MM.1S (cell line): ENCODE results near the gene ZSCAN25.

Source experiments
- DNase-seq: peaks from one replicate; pipeline ENCODE4 v3.0.0-alpha.2; 2015
- H2AFZ ChIP-seq: fragments of 300-600 bp; sonication (generic); 2 replicates; pipeline ENCODE4 v1.6.0; 2016; ENCODE audit warnings: antibody characterized with exemption, low read length
- H3F3A ChIP-seq: fragments of 300-600 bp; sonication (generic); 2 replicates; pipeline ENCODE4 v1.6.1; 2016; ENCODE audit warnings: mild to moderate bottlenecking, antibody characterized with exemption, low read length, moderate library complexity, mixed read lengths; ENCODE audit not compliant: insufficient read depth
- H3K27ac ChIP-seq: fragments of 300-600 bp; sonication (generic); 2 replicates; pipeline ENCODE4 v1.5.1; 2016; ENCODE audit warnings: mild to moderate bottlenecking, low read length
- H3K27me3 ChIP-seq: fragments of 300-600 bp; sonication (generic); replicated peaks from 2 replicates; pipeline ENCODE4 v1.6.0; 2016; ENCODE audit warnings: low read length; ENCODE audit not compliant: insufficient read depth
- H3K36me3 ChIP-seq: fragments of 300-600 bp; sonication (generic); replicated peaks from 2 replicates; pipeline ENCODE4 v1.6.1; 2016; ENCODE audit warnings: mild to moderate bottlenecking, low read length, mixed read lengths; ENCODE audit not compliant: insufficient read depth
- H3K4me1 ChIP-seq: fragments of 300-600 bp; sonication (generic); 2 replicates; pipeline ENCODE4 v1.6.1; 2016; ENCODE audit warnings: low read length, mixed read lengths
- H3K4me2 ChIP-seq: fragments of 300-600 bp; sonication (generic); 2 replicates; pipeline ENCODE4 v1.6.0; 2016; ENCODE audit warnings: low read depth, low read length
- H3K4me3 ChIP-seq: fragments of 300-600 bp; sonication (generic); 2 replicates; pipeline ENCODE4 v1.5.1; 2016; ENCODE audit warnings: low read length, mixed read lengths
- H3K79me2 ChIP-seq: fragments of 300-600 bp; sonication (generic); 2 replicates; pipeline ENCODE4 v1.6.1; 2016; ENCODE audit warnings: mixed run types, low read length, mixed read lengths
- H3K9ac ChIP-seq: fragments of 300-600 bp; sonication (generic); 2 replicates; pipeline ENCODE4 v1.6.1; 2016; ENCODE audit warnings: low read length, mixed read lengths
- H3K9me2 ChIP-seq: fragments of 300-600 bp; sonication (generic); replicated peaks from 2 replicates; pipeline ENCODE4 v1.6.1; 2016; ENCODE audit warnings: mild to moderate bottlenecking, low read length, mixed read lengths; ENCODE audit not compliant: insufficient read depth
- H3K9me3 ChIP-seq: fragments of 300-600 bp; sonication (generic); replicated peaks from 2 replicates; pipeline ENCODE4 v1.6.1; 2016; ENCODE audit warnings: mild to moderate bottlenecking, low read length, mixed read lengths; ENCODE audit not compliant: insufficient read depth
- H4K20me1 ChIP-seq: fragments of 300-600 bp; sonication (generic); 2 replicates; pipeline ENCODE4 v1.6.1; 2016; ENCODE audit warnings: mild to moderate bottlenecking, low read length, moderate library complexity, mixed read lengths; ENCODE audit not compliant: insufficient read depth
- EZH2 ChIP-seq: fragments of 300-600 bp; sonication (generic); optimal IDR thresholded peaks from 2 replicates; pipeline ENCODE3; 2017; ENCODE audit warnings: low read depth, mild to moderate bottlenecking, antibody characterized with exemption, low read length, mixed read lengths
- EZH2phosphoT487 ChIP-seq: fragments of 300-600 bp; sonication (generic); IDR thresholded peaks from 2 replicates; pipeline ENCODE4 v1.6.1; 2018; ENCODE audit warnings: antibody characterized with exemption, low read length
- TF ChIP-seq, protein P1 (sequence below): fragments of 300-600 bp; sonication (generic); IDR thresholded peaks from 2 replicates; pipeline ENCODE4 v1.5.1; 2016; ENCODE audit warnings: antibody characterized with exemption, low read length, mixed read lengths

Gene ZSCAN25

DNA sequence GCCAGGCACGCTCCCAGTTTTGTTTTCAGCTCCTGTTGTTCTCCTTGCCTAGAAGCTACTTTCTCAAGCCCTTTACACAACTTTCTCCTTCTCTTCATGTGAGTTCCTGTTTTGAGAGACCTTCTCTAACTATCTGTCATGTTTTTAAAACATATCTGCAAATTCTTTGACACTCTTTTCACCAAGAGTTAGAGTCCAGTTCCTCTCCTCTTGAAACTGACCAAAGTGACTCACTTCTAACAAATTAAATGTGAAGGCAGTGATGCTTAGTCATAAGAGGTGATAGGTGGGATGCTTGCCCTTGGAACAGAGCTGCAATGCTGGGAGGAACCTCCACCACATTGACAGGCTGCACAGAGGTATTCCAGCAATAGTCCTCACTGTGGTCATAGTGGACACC lies 25.3 kb downstream of the ZSCAN25 start:
- no peak overlapping the region for H3K27ac ChIP-seq
- no peaks in the 10 kb centered on the region for H3K79me2 ChIP-seq
- no peak overlapping the region for H3K9ac ChIP-seq
- DNase-seq = no peak
- H3F3A ChIP-seq = no peaks in the 10 kb centered on the region
- H3K36me3 ChIP-seq = no peaks in the 10 kb centered on the region
- no peaks in the 10 kb centered on the region for H3K4me1 ChIP-seq
- no peak overlapping the region for H2AFZ ChIP-seq
- H3K27me3 ChIP-seq = no peaks in the 10 kb centered on the region
- no peaks in the 10 kb centered on the region for H4K20me1 ChIP-seq
- no peak overlapping the region for H3K4me3 ChIP-seq
- no peaks in the 10 kb centered on the region for H3K9me2 ChIP-seq
- H3K4me2 ChIP-seq = no peak overlapping the region
- TF ChIP-seq, protein P1, sequence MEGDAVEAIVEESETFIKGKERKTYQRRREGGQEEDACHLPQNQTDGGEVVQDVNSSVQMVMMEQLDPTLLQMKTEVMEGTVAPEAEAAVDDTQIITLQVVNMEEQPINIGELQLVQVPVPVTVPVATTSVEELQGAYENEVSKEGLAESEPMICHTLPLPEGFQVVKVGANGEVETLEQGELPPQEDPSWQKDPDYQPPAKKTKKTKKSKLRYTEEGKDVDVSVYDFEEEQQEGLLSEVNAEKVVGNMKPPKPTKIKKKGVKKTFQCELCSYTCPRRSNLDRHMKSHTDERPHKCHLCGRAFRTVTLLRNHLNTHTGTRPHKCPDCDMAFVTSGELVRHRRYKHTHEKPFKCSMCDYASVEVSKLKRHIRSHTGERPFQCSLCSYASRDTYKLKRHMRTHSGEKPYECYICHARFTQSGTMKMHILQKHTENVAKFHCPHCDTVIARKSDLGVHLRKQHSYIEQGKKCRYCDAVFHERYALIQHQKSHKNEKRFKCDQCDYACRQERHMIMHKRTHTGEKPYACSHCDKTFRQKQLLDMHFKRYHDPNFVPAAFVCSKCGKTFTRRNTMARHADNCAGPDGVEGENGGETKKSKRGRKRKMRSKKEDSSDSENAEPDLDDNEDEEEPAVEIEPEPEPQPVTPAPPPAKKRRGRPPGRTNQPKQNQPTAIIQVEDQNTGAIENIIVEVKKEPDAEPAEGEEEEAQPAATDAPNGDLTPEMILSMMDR = no peak
- TF ChIP-seq EZH2 (no peak), EZH2phosphoT487 (no peak)
- H3K9me3 ChIP-seq = no peaks in the 10 kb centered on the region

DNA sequence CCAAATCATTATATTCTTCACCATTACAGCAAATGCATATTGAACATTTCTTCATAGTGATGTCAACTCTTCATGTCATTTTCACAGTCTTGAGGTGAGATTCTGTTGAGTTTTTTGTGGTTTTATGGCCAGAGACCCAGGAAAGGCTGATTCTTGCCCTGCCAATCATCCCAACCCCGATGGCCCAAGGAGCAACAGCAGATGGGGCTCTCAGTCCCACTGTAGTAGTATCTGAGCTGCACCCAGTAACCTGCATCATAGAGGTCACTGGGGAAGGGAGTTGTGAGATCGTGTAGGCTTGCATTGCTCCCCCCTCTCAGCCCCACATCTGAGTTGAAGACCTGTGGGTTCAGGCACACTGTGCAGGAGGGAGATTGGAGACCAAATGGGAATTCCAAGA lies 26.7 kb downstream of the ZSCAN25 start:
- no peaks in the 10 kb centered on the region for H4K20me1 ChIP-seq
- H3K79me2 ChIP-seq = no peaks in the 10 kb centered on the region
- no peaks in the 10 kb centered on the region for H3K4me1 ChIP-seq
- no peak overlapping the region for H3K4me2 ChIP-seq
- no peaks in the 10 kb centered on the region for H3K9me2 ChIP-seq
- DNase-seq = no peak
- no peaks in the 10 kb centered on the region for H3K9me3 ChIP-seq
- no peaks in the 10 kb centered on the region for H3K36me3 ChIP-seq
- TF ChIP-seq, protein P1 = no peak
- TF ChIP-seq EZH2 (no peak), EZH2phosphoT487 (no peak)
- no peak overlapping the region for H3K4me3 ChIP-seq
- H3K27ac ChIP-seq = no peak overlapping the region
- no peak overlapping the region for H2AFZ ChIP-seq
- no peaks in the 10 kb centered on the region for H3K27me3 ChIP-seq
- no peaks in the 10 kb centered on the region for H3F3A ChIP-seq
- no peak overlapping the region for H3K9ac ChIP-seq

DNA sequence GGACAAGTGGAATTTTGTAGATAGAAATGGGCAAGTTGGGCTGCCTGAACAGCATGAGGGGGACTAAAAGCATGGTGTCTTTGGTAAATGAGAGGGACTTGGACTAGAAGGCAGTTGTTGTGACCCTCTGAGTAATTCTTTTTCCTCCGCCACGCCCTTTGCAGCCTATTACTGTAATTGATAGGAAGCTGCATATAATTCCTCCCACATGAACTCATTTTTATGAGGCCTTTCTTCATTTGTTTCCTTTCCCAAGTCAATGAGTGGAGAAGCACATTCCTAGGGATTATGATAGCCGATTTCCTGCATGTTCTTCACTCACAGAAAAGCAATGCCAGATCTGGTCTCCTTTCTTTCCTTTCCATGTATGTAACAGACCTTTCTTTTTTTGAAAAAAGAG lies 27.7 kb downstream of the ZSCAN25 start:
- H3K9me3 ChIP-seq = no peaks in the 10 kb centered on the region
- no peaks in the 10 kb centered on the region for H3K27me3 ChIP-seq
- no peak overlapping the region for H3K4me2 ChIP-seq
- H3K9ac ChIP-seq = no peak overlapping the region
- no peaks in the 10 kb centered on the region for H3K36me3 ChIP-seq
- no peaks in the 10 kb centered on the region for H3F3A ChIP-seq
- no peak overlapping the region for H2AFZ ChIP-seq
- no peak overlapping the region for H3K4me3 ChIP-seq
- no peaks in the 10 kb centered on the region for H4K20me1 ChIP-seq
- H3K9me2 ChIP-seq = no peaks in the 10 kb centered on the region
- no peaks in the 10 kb centered on the region for H3K79me2 ChIP-seq
- H3K4me1 ChIP-seq = no peaks in the 10 kb centered on the region
- DNase-seq = no peak
- no peak for TF ChIP-seq EZH2phosphoT487
- TF ChIP-seq, protein P1 = no peak
- TF ChIP-seq EZH2 = no peak
- no peak overlapping the region for H3K27ac ChIP-seq
